ENCODE data around the gene SUFU.
"Not testable (repeated sequence)": the region's sequence is repeated elsewhere in the genome, so short reads cannot be mapped to it uniquely, and the experiment has no call there.

The SUFU gene

GRCh38 chr10:102503264-102504178 is at the start of gene SUFU:
Gene SUFU, plus strand, starts transcription at chr10:102503972. Its CDS starts 181 bp downstream, at chr10:102504153.
- peak; percentile 79 to 92 for DNase-seq

- not testable (repeated sequence) for DNase-seq
Measured at GRCh38 chr10:102454662-102455487, 48.9 kb upstream of the SUFU start.

DNA sequence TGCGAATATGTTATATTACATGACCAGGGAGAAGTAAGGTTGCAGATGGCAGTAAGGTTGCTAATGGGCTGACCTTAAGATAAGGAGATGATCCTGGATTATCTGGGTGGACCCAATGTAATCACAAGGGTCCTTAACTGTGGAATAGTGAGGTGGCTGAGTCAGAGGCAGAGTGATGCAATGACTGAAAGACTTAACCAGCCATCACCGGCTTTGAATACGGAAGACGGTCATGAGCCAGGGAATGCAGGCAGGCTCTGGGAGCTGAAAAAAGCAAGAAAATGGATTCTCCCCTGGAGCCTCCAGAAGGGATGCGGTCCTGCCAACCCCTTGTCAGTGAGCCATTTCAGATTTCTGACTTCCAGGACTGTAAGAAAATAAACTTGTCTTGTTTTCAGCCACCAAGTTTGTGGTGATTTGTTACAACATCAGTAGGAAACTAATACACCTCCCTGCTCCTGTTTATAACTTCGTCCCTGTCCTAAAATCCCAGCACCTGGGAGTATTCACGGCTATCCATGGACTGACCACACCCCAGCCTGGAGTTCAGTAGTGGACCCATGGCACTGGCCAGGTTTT is 47.8 kb upstream of the SUFU start:
- no peak for DNase-seq

DNA sequence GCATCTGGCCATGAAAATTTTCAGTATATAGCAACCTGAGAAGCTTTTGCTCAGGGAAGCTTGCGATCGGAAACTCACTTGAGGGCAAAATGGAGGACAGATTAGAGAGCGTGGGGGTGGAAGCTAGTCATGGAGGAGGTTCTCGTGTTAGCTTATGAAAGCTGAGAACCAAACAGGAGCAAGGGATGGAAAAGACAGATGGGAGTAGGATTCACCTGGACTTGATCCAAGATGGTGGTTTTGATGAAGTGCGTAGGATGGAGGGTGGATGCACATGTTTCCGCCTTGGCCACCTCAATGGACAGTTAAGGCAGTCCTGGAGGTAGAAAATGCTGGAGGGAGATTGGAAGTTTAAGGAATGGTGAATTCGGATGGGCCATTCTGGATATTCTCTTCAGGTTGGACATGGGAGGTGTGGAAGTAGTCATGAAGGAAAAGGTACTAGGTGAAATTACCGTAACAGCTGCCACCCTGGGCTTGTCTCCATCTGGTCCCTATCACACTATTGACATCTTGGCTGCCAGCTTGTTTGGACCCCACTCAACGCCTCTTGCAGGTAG is 46.1 kb upstream of the SUFU start:
- no peak for DNase-seq

GRCh38 chr10:102458656-102459055 is 45.1 kb upstream of the SUFU start:
- no peak for DNase-seq

GRCh38 chr10:102460836-102461186 is 43.0 kb upstream of the SUFU start:
- no peak for DNase-seq

- peak; percentile 44 to 63 for DNase-seq
Measured at GRCh38 chr10:102461187-102462054, 42.4 kb upstream of the SUFU start.

- DNase-seq = no peak
Measured at GRCh38 chr10:102462512-102463054, 41.2 kb upstream of the SUFU start.

GRCh38 chr10:102463983-102464382 is 39.8 kb upstream of the SUFU start:
- no peak for DNase-seq

DNA sequence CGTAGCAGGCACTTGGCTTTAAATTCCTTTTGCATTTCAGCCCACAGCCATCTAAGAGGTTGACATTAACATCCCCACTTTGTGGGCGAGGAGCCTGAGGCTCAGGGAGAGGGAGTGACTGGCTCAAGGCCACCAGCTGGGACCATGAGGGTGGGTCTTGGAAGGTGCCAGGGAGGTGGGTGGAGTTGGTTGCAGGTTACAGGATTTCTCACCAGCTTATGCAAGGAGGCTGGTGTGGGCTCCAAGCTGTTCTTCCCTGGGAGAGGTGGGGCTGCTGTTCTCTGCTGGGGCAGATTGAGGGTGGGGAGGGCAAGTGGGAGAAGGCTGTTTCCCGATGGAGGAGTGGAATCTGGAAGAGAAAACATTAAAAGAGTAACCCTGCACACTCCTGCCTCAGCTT is 38.3 kb upstream of the SUFU start:
- DNase-seq = no peak

- no peak for DNase-seq
Measured at GRCh38 chr10:102467318-102467717, 36.5 kb upstream of the SUFU start.

GRCh38 chr10:102467971-102468438 is 35.8 kb upstream of the SUFU start:
- DNase-seq = no peak

- no peak for DNase-seq
Measured at GRCh38 chr10:102468683-102469082, 35.1 kb upstream of the SUFU start.

DNA sequence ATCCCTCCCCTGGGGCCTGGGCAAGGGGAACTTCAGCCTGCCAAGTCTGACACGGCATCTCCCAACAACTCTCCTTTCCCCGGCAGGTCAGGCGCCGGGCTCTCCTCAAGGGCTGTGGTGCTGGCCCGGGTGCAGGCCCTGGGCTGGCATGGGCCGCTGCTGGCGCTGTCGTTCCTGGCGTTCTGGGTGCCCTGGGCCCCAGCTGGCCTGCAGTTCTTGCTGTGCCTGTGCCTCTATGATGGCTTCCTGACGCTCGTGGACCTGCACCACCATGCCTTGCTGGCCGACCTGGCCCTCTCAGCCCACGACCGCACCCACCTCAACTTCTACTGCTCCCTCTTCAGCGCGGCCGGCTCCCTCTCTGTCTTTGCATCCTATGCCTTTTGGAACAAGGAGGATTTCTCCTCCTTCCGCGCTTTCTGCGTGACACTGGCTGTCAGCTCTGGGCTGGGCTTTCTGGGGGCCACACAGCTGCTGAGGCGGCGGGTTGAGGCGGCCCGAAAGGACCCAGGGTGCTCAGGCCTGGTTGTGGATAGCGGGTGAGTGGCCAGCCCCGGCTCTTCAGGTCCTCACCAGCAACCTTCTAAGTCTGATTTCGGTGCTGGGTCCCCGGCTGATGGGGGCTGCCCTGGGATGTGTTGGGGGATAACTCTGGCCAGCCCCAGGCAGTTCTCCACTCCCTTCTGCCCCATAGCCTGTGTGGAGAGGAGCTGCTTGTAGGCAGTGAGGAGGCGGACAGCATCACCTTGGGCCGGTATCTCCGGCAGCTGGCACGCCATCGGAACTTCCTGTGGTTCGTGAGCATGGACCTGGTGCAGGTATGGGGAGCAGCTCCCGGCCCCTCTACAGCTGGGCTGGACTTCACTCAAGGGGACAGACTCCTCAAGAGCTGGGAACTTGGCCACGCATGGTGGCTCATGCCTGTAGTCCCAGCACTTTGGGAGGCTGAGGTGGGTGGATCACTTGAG is 32.9 kb upstream of the SUFU start:
- DNase-seq = no peak

DNA sequence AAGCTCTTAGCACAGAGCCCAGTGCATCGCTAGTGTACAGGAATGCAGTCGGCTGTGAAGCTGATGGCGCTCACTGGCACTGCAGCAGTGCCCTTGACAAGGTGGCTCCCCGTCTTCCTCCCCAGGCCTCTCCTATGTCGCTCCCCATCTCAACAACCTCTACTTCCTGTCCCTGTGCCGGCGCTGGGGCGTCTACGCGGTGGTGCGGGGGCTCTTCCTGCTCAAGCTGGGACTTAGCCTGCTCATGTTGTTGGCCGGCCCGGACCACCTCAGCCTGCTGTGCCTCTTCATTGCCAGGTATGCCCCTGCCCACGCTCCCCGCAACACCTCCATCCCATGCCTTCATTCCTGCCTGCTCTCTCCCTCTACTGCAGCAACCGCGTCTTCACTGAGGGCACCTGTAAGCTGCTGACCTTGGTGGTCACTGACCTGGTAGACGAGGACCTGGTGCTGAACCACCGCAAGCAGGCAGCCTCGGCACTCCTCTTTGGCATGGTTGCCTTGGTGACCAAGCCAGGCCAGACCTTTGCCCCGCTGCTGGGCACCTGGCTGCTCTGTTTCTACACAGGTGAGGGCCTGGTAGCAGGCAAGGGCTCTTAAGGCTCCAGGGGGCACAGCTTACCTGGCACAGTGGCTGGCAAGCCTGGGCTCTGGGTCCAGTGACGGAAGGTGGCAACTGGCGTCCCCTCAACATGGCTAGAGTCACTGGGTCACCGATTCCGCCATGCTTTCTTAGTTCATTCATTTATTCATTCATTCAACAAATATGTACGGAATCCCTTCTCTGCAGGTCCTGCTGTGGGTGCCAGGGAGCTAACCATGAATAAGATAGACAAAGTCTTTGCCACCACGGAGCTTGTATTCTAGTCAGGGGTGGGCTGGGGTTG is 30.1 kb upstream of the SUFU start:
- DNase-seq = no peak

DNA sequence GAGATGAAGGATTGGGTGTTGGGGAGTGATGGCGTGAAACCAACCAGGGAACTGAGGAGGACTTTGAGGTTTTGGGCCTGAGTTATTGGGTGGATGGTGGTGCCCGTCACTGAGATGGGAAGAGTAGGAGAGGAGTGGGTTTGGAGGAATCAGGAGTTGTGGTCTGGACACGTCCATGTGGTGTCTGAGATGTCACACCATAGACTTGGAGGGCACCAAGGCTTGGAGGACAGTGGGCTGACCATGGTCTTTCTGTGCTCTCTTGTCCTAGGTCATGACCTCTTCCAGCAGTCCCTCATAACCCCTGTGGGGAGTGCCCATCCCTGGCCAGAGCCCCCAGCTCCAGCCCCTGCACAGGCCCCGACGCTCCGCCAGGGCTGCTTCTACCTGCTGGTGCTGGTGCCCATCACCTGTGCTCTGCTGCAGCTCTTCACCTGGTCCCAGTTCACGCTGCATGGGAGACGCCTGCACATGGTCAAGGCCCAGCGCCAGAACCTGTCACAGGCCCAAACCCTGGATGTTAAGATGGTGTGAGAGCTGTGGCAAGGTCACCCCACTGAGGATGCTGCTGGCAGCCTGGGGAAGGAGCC is 28.2 kb upstream of the SUFU start:
- no peak for DNase-seq

DNA sequence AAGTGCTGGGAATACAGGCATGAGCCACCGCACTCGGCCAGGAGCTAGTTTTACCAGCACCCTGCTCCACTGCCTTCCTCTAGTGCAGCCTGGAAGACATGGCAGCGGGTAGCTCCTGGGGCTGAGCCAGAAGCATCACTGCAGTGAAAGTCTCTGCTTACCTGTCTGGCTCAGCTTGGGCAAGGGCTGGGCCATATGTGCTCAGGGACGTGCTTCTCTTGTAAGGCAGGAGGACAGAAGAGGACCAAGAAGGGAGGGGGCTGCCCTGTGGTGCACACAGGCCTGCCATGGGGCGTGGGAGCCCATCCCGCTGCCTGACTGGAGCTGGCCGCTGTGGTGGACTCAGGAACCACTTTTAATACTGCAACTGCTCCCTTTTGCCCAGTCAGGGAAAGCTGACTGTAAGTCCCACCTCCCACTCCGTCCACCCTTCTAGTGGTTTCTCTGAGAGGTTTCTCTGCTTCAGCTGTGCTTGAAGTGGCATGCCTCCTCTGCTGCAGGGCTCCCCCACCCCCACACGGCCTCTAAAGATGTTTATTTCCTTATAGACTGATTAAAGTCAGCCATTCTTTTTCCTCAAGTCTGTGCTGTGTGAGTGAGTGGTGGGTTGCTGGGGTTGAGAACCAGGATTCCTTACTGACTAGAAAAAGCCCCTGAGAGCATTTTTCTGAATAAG is 27.2 kb upstream of the SUFU start:
- DNase-seq = no peak

- DNase-seq = no peak
Measured at GRCh38 chr10:102479651-102480050, 24.1 kb upstream of the SUFU start.
